ENCODE measurements around the gene KANSL1.

DNA sequence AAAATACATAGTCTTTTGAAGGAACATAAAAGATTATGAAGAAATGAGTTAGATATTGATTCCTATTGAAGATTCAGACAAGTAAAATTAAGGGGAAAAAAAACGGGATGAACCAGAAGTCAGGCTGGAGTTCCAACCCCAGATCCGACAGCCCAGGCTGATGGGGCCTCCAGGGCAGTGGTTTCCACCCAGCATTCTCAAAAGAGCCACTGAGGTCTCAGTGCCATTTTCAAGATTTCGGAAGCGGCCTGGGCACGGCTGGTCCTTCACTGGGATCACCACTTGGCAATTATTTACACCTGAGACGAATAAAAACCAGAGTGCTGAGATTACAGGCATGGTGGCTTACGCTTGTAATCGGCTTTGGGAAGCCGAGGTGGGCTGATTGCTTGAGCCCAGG, 184.6 kb downstream of the KANSL1 start:
- TF ChIP-seq CTCF (conservative IDR thresholded peaks at IDR 0.05; ENCODE audit: low read depth, low read length) (no peak), SMC3 (IDR thresholded peaks at IDR 0.05; ENCODE audit: low read depth, low read length) (no peak), CHD1 (IDR thresholded peaks at IDR 0.05; ENCODE audit: low read depth, low read length) (no peak), POLR2A (IDR thresholded peaks at IDR 0.05; ENCODE audit: low read depth, low read length) (no peak), RAD21 (IDR thresholded peaks at IDR 0.05; ENCODE audit: low read length) (no peak), MAZ (IDR thresholded peaks at IDR 0.05; ENCODE audit: borderline replicate concordance, low read depth, low read length) (no peak), MXI1 (IDR thresholded peaks at IDR 0.05; ENCODE audit: borderline replicate concordance, low read depth, low read length) (no peak), CEBPB (IDR thresholded peaks at IDR 0.05; ENCODE audit: low read depth, low read length) (no peak)
- TF ChIP-seq, protein P1, sequence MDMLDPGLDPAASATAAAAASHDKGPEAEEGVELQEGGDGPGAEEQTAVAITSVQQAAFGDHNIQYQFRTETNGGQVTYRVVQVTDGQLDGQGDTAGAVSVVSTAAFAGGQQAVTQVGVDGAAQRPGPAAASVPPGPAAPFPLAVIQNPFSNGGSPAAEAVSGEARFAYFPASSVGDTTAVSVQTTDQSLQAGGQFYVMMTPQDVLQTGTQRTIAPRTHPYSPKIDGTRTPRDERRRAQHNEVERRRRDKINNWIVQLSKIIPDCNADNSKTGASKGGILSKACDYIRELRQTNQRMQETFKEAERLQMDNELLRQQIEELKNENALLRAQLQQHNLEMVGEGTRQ (IDR thresholded peaks at IDR 0.05; ENCODE audit: low read depth, low read length): no peak
- TF ChIP-seq, protein P2, sequence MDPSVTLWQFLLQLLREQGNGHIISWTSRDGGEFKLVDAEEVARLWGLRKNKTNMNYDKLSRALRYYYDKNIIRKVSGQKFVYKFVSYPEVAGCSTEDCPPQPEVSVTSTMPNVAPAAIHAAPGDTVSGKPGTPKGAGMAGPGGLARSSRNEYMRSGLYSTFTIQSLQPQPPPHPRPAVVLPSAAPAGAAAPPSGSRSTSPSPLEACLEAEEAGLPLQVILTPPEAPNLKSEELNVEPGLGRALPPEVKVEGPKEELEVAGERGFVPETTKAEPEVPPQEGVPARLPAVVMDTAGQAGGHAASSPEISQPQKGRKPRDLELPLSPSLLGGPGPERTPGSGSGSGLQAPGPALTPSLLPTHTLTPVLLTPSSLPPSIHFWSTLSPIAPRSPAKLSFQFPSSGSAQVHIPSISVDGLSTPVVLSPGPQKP (IDR thresholded peaks at IDR 0.05; ENCODE audit: borderline replicate concordance, low read depth, low read length): no peak

Measured in IMR-90 (cell line).